ENCODE data around the gene TGIF2.
"Not testable (repeated sequence)": the region's sequence is repeated elsewhere in the genome, so short reads cannot be mapped to it uniquely, and the experiment has no call there.

Gene TGIF2

GRCh38 chr20:36547186-36548005, 26.0 kb upstream of the TGIF2 start:
- DNase-seq: no peak

- no peak for DNase-seq
Measured at GRCh38 chr20:36548006-36548315, 25.4 kb upstream of the TGIF2 start.

GRCh38 chr20:36548704-36549627, 24.4 kb upstream of the TGIF2 start:
- DNase-seq: no peak

- DNase-seq: no peak
Measured at GRCh38 chr20:36549628-36549941, 23.8 kb upstream of the TGIF2 start.

- DNase-seq: no peak
Measured at GRCh38 chr20:36549942-36550789, 23.2 kb upstream of the TGIF2 start.

GRCh38 chr20:36550790-36551299, 22.6 kb upstream of the TGIF2 start:
- no peak for DNase-seq

- DNase-seq: no peak
Measured at GRCh38 chr20:36555248-36555647, 18.1 kb upstream of the TGIF2 start.

GRCh38 chr20:36562724-36563123, 10.7 kb upstream of the TGIF2 start:
- no peak for DNase-seq

- no peak for DNase-seq
Measured at GRCh38 chr20:36563374-36563773, 10.0 kb upstream of the TGIF2 start.

- not testable (repeated sequence) for DNase-seq
Measured at GRCh38 chr20:36564078-36564725, 9.2 kb upstream of the TGIF2 start.

- DNase-seq: not testable (repeated sequence)
Measured at GRCh38 chr20:36564726-36565121, 8.7 kb upstream of the TGIF2 start.

- DNase-seq: no peak
Measured at GRCh38 chr20:36565520-36565919, 7.9 kb upstream of the TGIF2 start.

GRCh38 chr20:36569847-36570429, 3.5 kb upstream of the TGIF2 start:
- no peak for DNase-seq

- DNase-seq: no peak
Measured at GRCh38 chr20:36571564-36572504, 1.6 kb upstream of the TGIF2 start.

GRCh38 chr20:36572701-36573102, 695 bp upstream of the TGIF2 start:
- DNase-seq: no peak

- DNase-seq: peak; percentile 12
Measured at GRCh38 chr20:36573798-36574365, 485 bp downstream of the TGIF2 start.

- peak; percentile 6 for DNase-seq
Measured at GRCh38 chr20:36574366-36575135, 1.2 kb downstream of the TGIF2 start.

GRCh38 chr20:36576081-36576445, 2.7 kb downstream of the TGIF2 start:
- no peak for DNase-seq

GRCh38 chr20:36578356-36579041, 5.1 kb downstream of the TGIF2 start:
- no peak for DNase-seq
